Hepatocyte (in vitro differentiated cells): ENCODE data around the gene ENTHD1. TPM values are rescaled to one million over a fixed set of nuclear protein-coding genes. Genes with fewer than 3 reads are reported as not detected.

ENCODE experiments used
- DNase-seq: peaks from one replicate; pipeline ENCODE4 v3.0.0-alpha.2; 2016; ENCODE audit warnings: low spot score
- H2AFZ ChIP-seq: fragments of 200-600 bp; sonication (generic); 2 replicates; pipeline ENCODE4 v1.6.0; 2016; ENCODE audit warnings: antibody characterized with exemption, mild to moderate bottlenecking
- H3K27ac ChIP-seq: fragments of 200-600 bp; sonication (generic); 2 replicates; pipeline ENCODE4 v1.5.1; 2016; ENCODE audit warnings: mild to moderate bottlenecking
- H3K27me3 ChIP-seq: fragments of 200-600 bp; sonication (generic); 2 replicates; pipeline ENCODE4 v1.6.1; 2016
- H3K36me3 ChIP-seq: fragments of 200-600 bp; sonication (generic); replicated peaks from 2 replicates; pipeline ENCODE4 v1.5.1; 2016; ENCODE audit warnings: low read depth; ENCODE audit not compliant: insufficient read depth
- H3K4me1 ChIP-seq: fragments of 200-600 bp; sonication (generic); 2 replicates; pipeline ENCODE4 v1.5.1; 2016; ENCODE audit warnings: mild to moderate bottlenecking, moderate library complexity; ENCODE audit not compliant: insufficient read depth
- H3K4me2 ChIP-seq: fragments of 200-600 bp; sonication (generic); 2 replicates; pipeline ENCODE4 v1.6.0; 2016
- H3K4me3 ChIP-seq: fragments of 200-600 bp; sonication (generic); 2 replicates; pipeline ENCODE4 v1.5.1; 2016; ENCODE audit warnings: mild to moderate bottlenecking
- H3K79me2 ChIP-seq: fragments of 200-600 bp; sonication (generic); 2 replicates; pipeline ENCODE4 v1.6.0; 2017; ENCODE audit warnings: mild to moderate bottlenecking
- H3K9me2 ChIP-seq: fragments of 200-600 bp; sonication (generic); replicated peaks from 2 replicates; pipeline ENCODE4 v1.6.0; 2017; ENCODE audit warnings: mild to moderate bottlenecking; ENCODE audit not compliant: insufficient read depth
- H3K9me3 ChIP-seq: fragments of 200-600 bp; sonication (generic); 2 replicates; pipeline ENCODE4 v1.5.1; 2016; ENCODE audit warnings: low read depth, mild to moderate bottlenecking
- H4K20me1 ChIP-seq: fragments of 200-600 bp; sonication (generic); 2 replicates; pipeline ENCODE4 v1.6.0; 2016; ENCODE audit warnings: mild to moderate bottlenecking; ENCODE audit not compliant: insufficient read depth, poor library complexity, severe bottlenecking
- CTCF ChIP-seq: fragments of 200-600 bp; sonication (generic); IDR thresholded peaks from 2 replicates; pipeline ENCODE4 v1.5.1; 2016; ENCODE audit warnings: antibody characterized with exemption, mild to moderate bottlenecking; ENCODE audit not compliant: poor library complexity
- EZH2 ChIP-seq: fragments of 200-600 bp; sonication (generic); IDR thresholded peaks from 2 replicates; pipeline ENCODE4 v1.6.1; 2016; ENCODE audit warnings: antibody characterized with exemption, mild to moderate bottlenecking, borderline replicate concordance
- EZH2phosphoT487 ChIP-seq: fragments of 200-600 bp; sonication (generic); IDR thresholded peaks from one replicate; pipeline ENCODE4 v1.6.1; 2018; ENCODE audit warnings: antibody characterized with exemption, mild to moderate bottlenecking, low read depth, moderate library complexity; ENCODE audit not compliant: unreplicated experiment, severe bottlenecking
- WGBS: methylation state at CpG from one replicate; pipeline ENCODE4 v1.1.6; 2016; ENCODE audit warnings: low lambda C conversion rate; ENCODE audit errors: missing lambda C conversion rate; 5-methylcytosine and 5-hydroxymethylcytosine counted together
- polyA plus RNA-seq: library from polyadenylated mRNA; unstranded; fragments of >200 nt; fragmentation: Nextera tagmentation; extraction: Ambion mirVana; gene quantifications from 2 replicates; pipeline ENCODE4 v1.2.1, GENCODE V29; 2016
- total RNA-seq: library from RNA; depleted of rRNA; stranded (reverse); fragments of >200 nt; gene quantifications from 2 replicates; pipeline ENCODE4 v1.2.3, GENCODE V29; 2014

Gene ENTHD1
- total and polyA plus RNA-seq, 2 experiments from 2014 or later = not detected

GRCh38 chr22:39941601-39942000 is 48.0 kb upstream of the ENTHD1 start:
- Histone ChIP-seq H3K79me2 (no peaks in the 10 kb centered on the region), H3K4me2 (no peak overlapping the region), H3K36me3 (no peaks in the 10 kb centered on the region), H2AFZ (no peak overlapping the region), H3K27ac (no peak overlapping the region), H4K20me1 (no peaks in the 10 kb centered on the region), H3K9me3 (no peaks in the 10 kb centered on the region), H3K27me3 (peaks cover 7% of the 10 kb centered on the region), H3K9me2 (no peaks in the 10 kb centered on the region), H3K4me3 (no peak overlapping the region), H3K4me1 (peaks cover 3% of the 10 kb centered on the region)
- WGBS = 64% methylated on average over 2 of the region's 2 CpGs
- DNase-seq = no peak
- TF ChIP-seq CTCF (no peak), EZH2phosphoT487 (no peak), EZH2 (no peak)

- Histone ChIP-seq H3K9me3 (no peaks in the 10 kb centered on the region), H4K20me1 (no peaks in the 10 kb centered on the region), H3K4me2 (no peak overlapping the region), H3K27me3 (peaks cover 14% of the 10 kb centered on the region), H3K9me2 (no peaks in the 10 kb centered on the region), H2AFZ (no peak overlapping the region), H3K27ac (no peak overlapping the region), H3K4me3 (no peak overlapping the region), H3K79me2 (no peaks in the 10 kb centered on the region), H3K36me3 (no peaks in the 10 kb centered on the region), H3K4me1 (no peaks in the 10 kb centered on the region)
- 62% methylated on average over 9 of the region's 9 CpGs for WGBS
- no peak for DNase-seq
- TF ChIP-seq CTCF (no peak), EZH2phosphoT487 (no peak), EZH2 (no peak)
Measured at GRCh38 chr22:39940757-39941305, 47.3 kb upstream of the ENTHD1 start.

DNA sequence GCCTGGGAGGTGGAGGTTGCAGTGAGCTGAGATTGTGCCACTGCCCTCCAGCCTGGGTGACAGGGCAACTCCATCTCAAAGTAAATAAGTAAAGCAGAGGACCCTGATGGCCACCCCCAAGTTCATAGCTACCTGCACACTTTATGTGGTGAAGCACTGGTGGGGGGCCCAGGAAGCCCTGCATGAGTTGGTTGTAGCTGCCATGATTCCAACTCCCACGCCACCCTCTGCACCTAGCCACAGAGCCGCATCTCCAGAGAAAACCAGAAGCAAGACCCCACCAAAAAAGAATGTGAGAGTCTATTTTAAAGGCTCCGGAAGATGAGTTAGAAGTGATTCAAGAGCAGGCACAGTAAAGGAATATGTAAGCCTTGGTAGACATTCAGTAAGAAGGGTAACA is 46.3 kb upstream of the ENTHD1 start:
- Histone ChIP-seq H4K20me1 (no peaks in the 10 kb centered on the region), H3K9me2 (no peaks in the 10 kb centered on the region), H3K4me2 (no peak overlapping the region), H3K4me1 (no peaks in the 10 kb centered on the region), H3K79me2 (no peaks in the 10 kb centered on the region), H3K27me3 (peaks cover 23% of the 10 kb centered on the region), H3K27ac (no peak overlapping the region), H3K4me3 (no peak overlapping the region), H3K36me3 (no peaks in the 10 kb centered on the region), H3K9me3 (no peaks in the 10 kb centered on the region), H2AFZ (no peak overlapping the region)
- 95% methylated on average over 3 of the region's 3 CpGs for WGBS
- no peak for DNase-seq
- no peak for TF ChIP-seq CTCF
- no peak for TF ChIP-seq EZH2
- TF ChIP-seq EZH2phosphoT487 = no peak
